Endothelial cell of umbilical vein (primary cell): ENCODE measurements around the gene KIF19. TPM values are rescaled to one million over a fixed set of nuclear protein-coding genes. Genes with fewer than 3 reads are reported as not detected.

Source experiments
- BruUV-seq: library from RNA; stranded (reverse); fragments of 400-500 nt; replicated peaks from 2 replicates; lab custom pipeline; 2021; lab: Mats Ljungman, UMichigan
- CTCF ChIA-PET: fragments of 300-600, 350-600 bp; sonication (Branson Sonifier 250); formaldehyde crosslinking; loops from one replicate; lab custom pipeline; 2021; ENCODE audit warnings: antibody characterized with exemption, inconsistent platforms; lab: Charles Lee
- POLR2A ChIA-PET: fragments of 300-600, 350-600 bp; sonication (Branson Sonifier 250); formaldehyde crosslinking; loops from one replicate; lab custom pipeline; 2021; ENCODE audit warnings: antibody characterized with exemption, inconsistent platforms; lab: Charles Lee
- DNase-seq: peaks from one replicate; pipeline ENCODE4 v3.0.0-alpha.2; 2011; ENCODE audit warnings: low read depth, low spot score
- FAIRE-seq: peaks from 2 replicates; lab custom pipeline; 2011; peaks lifted over from hg19 to GRCh38; lab: Jason Lieb, UNC
- H2AFZ ChIP-seq: 2 replicates; pipeline ENCODE4 v1.6.0; 2012; ENCODE audit warnings: low read depth, low read length, control low read depth, inconsistent platforms
- H3K27ac ChIP-seq: 2 replicates; pipeline ENCODE4 v1.5.1; 2011; ENCODE audit warnings: low read depth, mild to moderate bottlenecking, control low read depth, low read length, moderate library complexity; ENCODE audit not compliant: insufficient read depth
- H3K27me3 ChIP-seq, 2 experiments: 2 replicates each; pipeline versions ENCODE4 v1.6.0 to v1.6.1; 2011; ENCODE audit warnings: low read length in 2 of 2, mixed read lengths in 1 of 2; ENCODE audit not compliant: control insufficient read depth in 2 of 2, insufficient read depth in 2 of 2
- H3K36me3 ChIP-seq, 2 experiments: 2 replicates in 1 of 2; 3 replicates in 1 of 2; pipeline ENCODE4 v1.5.1; 2011; ENCODE audit warnings: low read length in 2 of 2, mild to moderate bottlenecking in 1 of 2, moderate library complexity in 1 of 2; ENCODE audit not compliant: control insufficient read depth in 2 of 2, insufficient read depth in 2 of 2; ENCODE audit errors: extremely low read depth in 1 of 2
- H3K4me1 ChIP-seq: 3 replicates; pipeline ENCODE4 v1.5.1; 2011; ENCODE audit warnings: mild to moderate bottlenecking, low read length; ENCODE audit not compliant: control insufficient read depth, insufficient read depth; ENCODE audit errors: extremely low read depth
- H3K4me2 ChIP-seq: 2 replicates; pipeline ENCODE4 v1.6.1; 2011; ENCODE audit warnings: low read length, control low read depth, mixed read lengths; ENCODE audit not compliant: insufficient read depth
- H3K4me3 ChIP-seq, 3 experiments: fragments of 200-600 bp in 1 of 3; sonication (generic), shearing (Covaris generic) in 1 of 3; replicated peaks in 1 of 3; 2 replicates each; pipeline ENCODE4 v1.5.1; 2011 to 2016; ENCODE audit warnings: control low read depth in 3 of 3, low read length in 3 of 3, mild to moderate bottlenecking in 2 of 3, inconsistent platforms in 1 of 3, low read depth in 1 of 3, moderate library complexity in 1 of 3; ENCODE audit not compliant: insufficient read depth in 1 of 3
- H3K79me2 ChIP-seq: 2 replicates; pipeline ENCODE4 v1.6.0; 2012; ENCODE audit warnings: low read length, inconsistent platforms; ENCODE audit not compliant: control insufficient read depth, insufficient read depth
- H3K9ac ChIP-seq: replicated peaks from 2 replicates; pipeline ENCODE3; 2011; ENCODE audit warnings: low read length, control low read depth; ENCODE audit not compliant: insufficient read depth; ENCODE audit errors: extremely low read depth
- H3K9me1 ChIP-seq: replicated peaks from 3 replicates; pipeline ENCODE4 v1.6.0; 2011; ENCODE audit warnings: mild to moderate bottlenecking, low read length; ENCODE audit not compliant: control insufficient read depth, insufficient read depth; ENCODE audit errors: extremely low read depth
- H3K9me3 ChIP-seq: replicated peaks from 2 replicates; pipeline ENCODE4 v1.5.1; 2012; ENCODE audit warnings: low read length, inconsistent platforms; ENCODE audit not compliant: control insufficient read depth, insufficient read depth
- H4K20me1 ChIP-seq: replicated peaks from 2 replicates; pipeline ENCODE3; 2011; ENCODE audit warnings: mild to moderate bottlenecking, low read length; ENCODE audit not compliant: control insufficient read depth, insufficient read depth; ENCODE audit errors: extremely low read depth
- EZH2 ChIP-seq: IDR thresholded peaks from 2 replicates; pipeline ENCODE4 v1.6.1; 2012; ENCODE audit warnings: borderline replicate concordance, low read depth, mild to moderate bottlenecking, moderate library complexity, low read length, inconsistent platforms; ENCODE audit not compliant: severe bottlenecking
- FOS ChIP-seq: IDR thresholded peaks from 2 replicates; pipeline ENCODE4 v1.6.1; 2011; ENCODE audit warnings: mild to moderate bottlenecking, low read length, moderate library complexity, borderline replicate concordance; ENCODE audit not compliant: insufficient read depth
- GATA2 ChIP-seq: IDR thresholded peaks from 2 replicates; pipeline ENCODE4 v1.7.0; 2011; ENCODE audit warnings: low read depth, mild to moderate bottlenecking, moderate library complexity, mixed read lengths, low read length; ENCODE audit not compliant: insufficient read length, insufficient read depth
- JUN ChIP-seq: IDR thresholded peaks from 2 replicates; pipeline ENCODE4 v1.6.1; 2011; ENCODE audit warnings: borderline replicate concordance, low read depth; ENCODE audit not compliant: insufficient read length, insufficient read depth
- MAX ChIP-seq: IDR thresholded peaks from 2 replicates; pipeline ENCODE4 v1.6.1; 2011; ENCODE audit not compliant: insufficient read depth, insufficient read length
- POLR2A ChIP-seq: IDR thresholded peaks from 2 replicates; pipeline ENCODE4 v1.6.1; 2012; ENCODE audit warnings: low read depth, mild to moderate bottlenecking, control low read depth, low read length
- POLR2AphosphoS5 ChIP-seq: IDR thresholded peaks from 2 replicates; pipeline ENCODE4 v1.6.1; 2012; ENCODE audit warnings: low read depth, mild to moderate bottlenecking, control low read depth, low read length, moderate library complexity; ENCODE audit not compliant: insufficient read depth
- dilution Hi-C: fragments of 300-500 bp; cut with MboI; formaldehyde crosslinking; loops from one replicate; pipeline ENCODE4 v1.15.0; 2019; ENCODE audit warnings: low sequenced_read_pairs; ENCODE audit not compliant: extremely low pct_ligation_motif_present
- intact Hi-C: fragments of 100-400 bp; cut with micrococcal nuclease; formaldehyde crosslinking; loops from one replicate; pipeline ENCODE4 v1.10.0; 2022
- polyA plus RNA-seq, 4 experiments: library from polyadenylated mRNA; depleted of rRNA in 3 of 4; stranded (reverse) in 3 of 4; unstranded in 1 of 4; fragments of >200 nt; gene quantifications; 2 replicates each; pipeline versions ENCODE4 v1.2.1 to v1.2.3, GENCODE V29; 2011 to 2012; ENCODE audit warnings: missing spikeins in 1 of 4
- total RNA-seq: library from RNA; stranded (reverse); gene quantifications from 2 replicates; pipeline ENCODE4 v1.2.3, GENCODE V29; 2021
- TF ChIP-seq, protein P1 (sequence below), 2 donors: IDR thresholded peaks; 1 replicate in 1 of 2; 2 replicates in 1 of 2; pipeline ENCODE4 v1.5.1; 2011; ENCODE audit warnings: low read length in 2 of 2, mild to moderate bottlenecking in 2 of 2, moderate library complexity in 2 of 2, control low read depth in 1 of 2, inconsistent platforms in 1 of 2, low read depth in 1 of 2; ENCODE audit not compliant: insufficient read depth in 1 of 2; ENCODE audit errors: extremely low read depth in 1 of 2

The KIF19 gene
- total and polyA plus RNA-seq, 2 donors (not counting 3 experiments of a cell fraction or from before 2014, with no cell fraction given) = 0.10 to 0.84 TPM

- ChIA-PET POLR2A (no interaction called here), CTCF (no interaction called here)
- DNase-seq = no peak
- Histone ChIP-seq H3K79me2 (no peaks in the 10 kb centered on the region), H4K20me1 (no peaks in the 10 kb centered on the region), H3K9ac (no peak overlapping the region), H3K9me3 (no peaks in the 10 kb centered on the region), H3K4me1 (no peaks in the 10 kb centered on the region), H3K4me2 (no peak overlapping the region), H3K36me3 (no peaks in the 10 kb centered on the region), H2AFZ (no peak overlapping the region), H3K9me1 (no peaks in the 10 kb centered on the region), H3K27ac (no peak overlapping the region), H3K4me3 (no peak overlapping the region), H3K27me3 (no peaks in the 10 kb centered on the region)
- dilution Hi-C loops (no loop called here), intact Hi-C loops (no loop called here)
- BruUV-seq = no TSS peak
- TF ChIP-seq, protein P1, sequence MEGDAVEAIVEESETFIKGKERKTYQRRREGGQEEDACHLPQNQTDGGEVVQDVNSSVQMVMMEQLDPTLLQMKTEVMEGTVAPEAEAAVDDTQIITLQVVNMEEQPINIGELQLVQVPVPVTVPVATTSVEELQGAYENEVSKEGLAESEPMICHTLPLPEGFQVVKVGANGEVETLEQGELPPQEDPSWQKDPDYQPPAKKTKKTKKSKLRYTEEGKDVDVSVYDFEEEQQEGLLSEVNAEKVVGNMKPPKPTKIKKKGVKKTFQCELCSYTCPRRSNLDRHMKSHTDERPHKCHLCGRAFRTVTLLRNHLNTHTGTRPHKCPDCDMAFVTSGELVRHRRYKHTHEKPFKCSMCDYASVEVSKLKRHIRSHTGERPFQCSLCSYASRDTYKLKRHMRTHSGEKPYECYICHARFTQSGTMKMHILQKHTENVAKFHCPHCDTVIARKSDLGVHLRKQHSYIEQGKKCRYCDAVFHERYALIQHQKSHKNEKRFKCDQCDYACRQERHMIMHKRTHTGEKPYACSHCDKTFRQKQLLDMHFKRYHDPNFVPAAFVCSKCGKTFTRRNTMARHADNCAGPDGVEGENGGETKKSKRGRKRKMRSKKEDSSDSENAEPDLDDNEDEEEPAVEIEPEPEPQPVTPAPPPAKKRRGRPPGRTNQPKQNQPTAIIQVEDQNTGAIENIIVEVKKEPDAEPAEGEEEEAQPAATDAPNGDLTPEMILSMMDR (IDR thresholded peaks at IDR 0.05; ENCODE audit: extremely low read depth in 1 of 2, insufficient read depth in 1 of 2, low read depth in 1 of 2, low read length in 2 of 2) = no peak
- TF ChIP-seq POLR2AphosphoS5 = no peak
- no peak for TF ChIP-seq FOS
- no peak for TF ChIP-seq POLR2A
- TF ChIP-seq GATA2 = no peak
- TF ChIP-seq EZH2 = no peak
- no peak for TF ChIP-seq JUN
- no peak for TF ChIP-seq MAX
- no peak for FAIRE-seq
Measured at GRCh38 chr17:74280093-74280513, 45.9 kb upstream of the KIF19 start.
